Left ventricle myocardium inferior (tissue), 1 donor: ENCODE results near the gene STOML1. TPM values are rescaled to one million over a fixed set of nuclear protein-coding genes. Genes with fewer than 3 reads are reported as not detected.

Experiments
- DNase-seq: peaks from one replicate; pipeline ENCODE4 v3.0.0-alpha.2; 2020
- H3K27ac ChIP-seq: fragments of 200-600 bp; replicated peaks from 2 replicates; pipeline ENCODE4 v1.8.0; 2021
- H3K27me3 ChIP-seq: fragments of 200-600 bp; 2 replicates; pipeline ENCODE4 v1.8.0; 2021; ENCODE audit warnings: low read depth
- H3K36me3 ChIP-seq: fragments of 200-600 bp; 2 replicates; pipeline ENCODE4 v1.8.0; 2021
- H3K4me1 ChIP-seq: fragments of 200-600 bp; 2 replicates; pipeline ENCODE4 v1.8.0; 2021
- H3K4me3 ChIP-seq: fragments of 200-600 bp; 2 replicates; pipeline ENCODE4 v1.8.0; 2021; ENCODE audit warnings: mild to moderate bottlenecking, moderate library complexity
- H3K9me3 ChIP-seq: fragments of 200-600 bp; replicated peaks from 2 replicates; pipeline ENCODE4 v1.8.0; 2021
- intact Hi-C: fragments of 100-400 bp; cut with micrococcal nuclease; formaldehyde crosslinking; loops from one replicate; pipeline ENCODE4 v1.11.0; 2022
- total RNA-seq: library from RNA; stranded (reverse); fragmentation: NEBNext Ultra II Directional; extraction: Animal tissue kit (Norgen Biotek cat#: 25700); gene quantifications from one replicate; pipeline ENCODE4 v1.2.1, GENCODE V29; 2021
- TF ChIP-seq, protein P1 (sequence below): fragments of 200-600 bp; IDR thresholded peaks from 2 replicates; pipeline ENCODE4 v1.8.0; 2021; ENCODE audit warnings: antibody characterized with exemption, mild to moderate bottlenecking, borderline replicate concordance
- donor health status: DM: no; HTN: yes; CAD: no; lungs with severe emphysema.

Gene STOML1
- total RNA-seq, 1 donor from 2014 or later: 26.1 TPM

- Histone ChIP-seq H3K9me3 (no peaks in the 10 kb centered on the region), H3K27ac (peak overlapping the region; percentile 72), H3K4me3 (no peak overlapping the region), H3K27me3 (no peaks in the 10 kb centered on the region), H3K4me1 (peaks cover 68% of the 10 kb centered on the region), H3K36me3 (peaks cover 49% of the 10 kb centered on the region)
- DNase-seq: no peak
- intact Hi-C loops: no loop called here
- TF ChIP-seq, protein P1, sequence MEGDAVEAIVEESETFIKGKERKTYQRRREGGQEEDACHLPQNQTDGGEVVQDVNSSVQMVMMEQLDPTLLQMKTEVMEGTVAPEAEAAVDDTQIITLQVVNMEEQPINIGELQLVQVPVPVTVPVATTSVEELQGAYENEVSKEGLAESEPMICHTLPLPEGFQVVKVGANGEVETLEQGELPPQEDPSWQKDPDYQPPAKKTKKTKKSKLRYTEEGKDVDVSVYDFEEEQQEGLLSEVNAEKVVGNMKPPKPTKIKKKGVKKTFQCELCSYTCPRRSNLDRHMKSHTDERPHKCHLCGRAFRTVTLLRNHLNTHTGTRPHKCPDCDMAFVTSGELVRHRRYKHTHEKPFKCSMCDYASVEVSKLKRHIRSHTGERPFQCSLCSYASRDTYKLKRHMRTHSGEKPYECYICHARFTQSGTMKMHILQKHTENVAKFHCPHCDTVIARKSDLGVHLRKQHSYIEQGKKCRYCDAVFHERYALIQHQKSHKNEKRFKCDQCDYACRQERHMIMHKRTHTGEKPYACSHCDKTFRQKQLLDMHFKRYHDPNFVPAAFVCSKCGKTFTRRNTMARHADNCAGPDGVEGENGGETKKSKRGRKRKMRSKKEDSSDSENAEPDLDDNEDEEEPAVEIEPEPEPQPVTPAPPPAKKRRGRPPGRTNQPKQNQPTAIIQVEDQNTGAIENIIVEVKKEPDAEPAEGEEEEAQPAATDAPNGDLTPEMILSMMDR: no peak
Measured at GRCh38 chr15:74038707-74039655, 46.9 kb upstream of the STOML1 start.

GRCh38 chr15:74037171-74038117 lies 45.3 kb upstream of the STOML1 start:
- intact Hi-C loops: no loop called here
- H3K4me3 ChIP-seq: no peak overlapping the region
- TF ChIP-seq, protein P1: no peak
- no peaks in the 10 kb centered on the region for H3K9me3 ChIP-seq
- DNase-seq: no peak
- peaks cover 55% of the 10 kb centered on the region for H3K36me3 ChIP-seq
- H3K27ac ChIP-seq: peak overlapping the region; percentile 3
- H3K4me1 ChIP-seq: peaks cover 68% of the 10 kb centered on the region
- no peaks in the 10 kb centered on the region for H3K27me3 ChIP-seq

GRCh38 chr15:74036271-74037170 lies 44.4 kb upstream of the STOML1 start:
- Histone ChIP-seq H3K4me3 (no peak overlapping the region), H3K4me1 (peaks cover 64% of the 10 kb centered on the region), H3K36me3 (peaks cover 52% of the 10 kb centered on the region), H3K27ac (no peak overlapping the region), H3K27me3 (no peaks in the 10 kb centered on the region), H3K9me3 (no peaks in the 10 kb centered on the region)
- TF ChIP-seq, protein P1: peak; percentile 65
- DNase-seq: peak; percentile 61
- intact Hi-C loops: no loop called here

DNA sequence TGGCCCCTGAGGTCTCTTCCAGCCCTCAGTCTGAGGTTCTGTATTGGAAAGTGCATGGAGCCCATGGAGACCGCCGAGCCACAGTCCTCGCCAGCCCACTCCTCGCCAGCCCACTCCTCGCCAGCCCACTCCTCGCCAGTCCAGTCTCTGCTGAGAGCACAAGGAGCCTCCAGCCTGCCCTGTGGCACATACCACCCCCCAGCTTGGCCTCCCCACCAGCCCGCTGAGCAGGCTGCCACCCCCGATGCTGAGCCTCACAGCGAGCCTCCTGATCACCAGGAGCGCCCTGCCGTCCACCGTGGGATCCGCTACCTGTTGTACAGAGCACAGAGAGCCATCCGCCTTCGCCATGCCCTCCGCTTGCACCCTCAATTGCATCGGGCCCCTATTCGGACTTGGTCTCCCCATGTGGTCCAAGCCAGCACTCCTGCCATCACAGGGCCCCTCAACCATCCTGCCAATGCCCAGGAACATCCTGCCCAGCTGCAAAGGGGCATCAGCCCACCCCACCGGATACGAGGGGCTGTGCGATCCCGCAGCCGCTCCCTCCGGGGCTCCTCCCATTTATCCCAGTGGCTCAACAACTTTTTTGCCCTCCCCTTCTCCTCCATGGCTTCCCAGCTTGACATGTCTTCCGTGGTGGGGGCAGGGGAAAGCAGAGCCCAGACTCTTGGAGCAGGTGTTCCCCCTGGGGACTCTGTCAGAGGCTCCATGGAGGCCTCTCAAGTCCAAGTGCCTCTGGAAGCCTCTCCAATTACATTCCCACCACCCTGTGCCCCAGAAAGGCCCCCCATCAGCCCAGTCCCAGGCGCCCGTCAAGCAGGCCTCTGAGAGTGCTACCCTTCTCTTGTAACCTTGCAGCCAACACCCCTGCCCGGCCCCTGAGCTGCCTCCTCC lies 43.3 kb upstream of the STOML1 start:
- Histone ChIP-seq H3K36me3 (peaks cover 52% of the 10 kb centered on the region), H3K4me1 (peaks cover 53% of the 10 kb centered on the region), H3K27me3 (no peaks in the 10 kb centered on the region), H3K4me3 (no peak overlapping the region), H3K27ac (no peak overlapping the region), H3K9me3 (no peaks in the 10 kb centered on the region)
- intact Hi-C loops: no loop called here
- TF ChIP-seq, protein P1: no peak
- DNase-seq: no peak
